HG02798 (cell line): ENCODE results near the gene ZMPSTE24.

Experiments used
- ATAC-seq: cut with Tn5 transposase; IDR thresholded peaks from one replicate; pipeline ENCODE4 v1.9.1; 2021; ENCODE audit warnings: mild to moderate bottlenecking; ENCODE audit not compliant: unreplicated experiment, poor library complexity

The ZMPSTE24 gene

DNA sequence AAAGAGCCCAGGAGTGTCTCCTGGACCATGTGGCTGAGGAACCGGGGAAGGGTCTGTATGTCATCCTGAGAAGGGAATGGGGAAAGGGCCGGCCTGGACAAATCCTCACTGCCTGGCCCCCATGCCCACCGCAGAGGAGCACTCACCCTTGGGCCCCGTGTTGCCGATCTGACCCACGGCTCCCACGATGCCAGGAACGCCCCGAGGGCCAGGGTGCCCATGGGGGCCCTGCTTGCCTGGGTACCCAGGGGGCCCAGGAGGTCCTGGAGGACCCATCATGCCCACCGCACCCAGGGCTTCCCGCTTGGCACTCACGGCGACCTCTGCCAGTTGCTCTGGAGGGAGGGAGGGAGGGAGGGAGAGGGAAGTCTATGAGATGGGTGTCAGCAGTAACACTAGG lies 44.4 kb downstream of the ZMPSTE24 start:
- ATAC-seq, result no peak

DNA sequence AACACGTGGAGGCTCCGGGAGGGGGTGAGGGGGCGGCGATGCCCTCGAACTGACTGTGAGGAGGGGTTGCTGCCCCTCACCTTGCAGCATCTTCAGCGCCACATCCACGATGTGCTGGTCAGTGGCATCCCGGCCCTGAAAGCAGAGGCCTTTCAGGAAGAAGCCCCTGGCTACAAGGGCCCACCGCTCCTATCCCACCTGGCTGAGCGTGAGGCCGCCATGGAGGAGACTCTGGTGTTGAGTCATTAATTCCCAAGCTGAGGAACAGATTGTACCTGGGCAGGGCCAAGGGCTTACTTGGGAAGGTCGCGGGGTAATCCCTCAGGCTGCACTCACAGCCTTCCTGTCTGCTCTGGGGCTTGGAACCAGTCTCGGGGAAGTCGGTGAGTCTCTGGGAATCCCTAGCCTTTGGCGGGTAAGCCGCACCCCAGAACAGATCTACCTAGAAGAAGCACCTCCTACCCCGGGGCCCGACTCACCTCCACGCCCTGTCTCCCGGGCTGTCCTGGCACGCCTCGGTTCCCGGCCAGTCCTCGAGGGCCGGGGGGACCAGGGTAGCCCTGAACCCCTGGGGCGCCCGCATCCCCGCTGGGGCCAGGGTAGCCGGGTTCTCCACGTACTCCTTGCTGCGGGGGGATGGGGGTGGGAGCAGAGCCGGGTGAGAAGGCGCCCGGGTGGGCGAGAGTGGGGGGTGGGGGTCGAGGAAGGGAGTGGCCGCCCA lies 45.2 kb downstream of the ZMPSTE24 start:
- ATAC-seq, result no peak

DNA sequence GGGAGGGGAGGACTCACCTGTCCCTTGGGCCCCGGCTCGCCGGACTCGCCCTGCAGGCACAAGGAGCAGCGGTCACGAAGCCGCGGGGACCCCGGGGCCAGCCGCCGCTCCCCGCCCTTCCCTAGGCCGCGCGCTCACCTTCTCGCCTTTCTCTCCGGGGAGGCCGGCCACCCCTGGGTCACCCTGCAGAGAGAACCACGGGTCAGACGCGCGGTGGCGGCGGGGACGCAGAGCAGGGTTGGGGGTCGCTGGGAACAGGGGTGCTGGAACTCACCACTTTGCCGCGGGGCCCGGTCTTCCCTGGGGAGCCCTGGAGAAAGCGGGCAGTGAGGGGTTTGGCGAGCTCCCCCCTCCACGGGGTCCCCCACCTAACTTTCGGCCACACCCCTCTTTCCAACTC lies 45.8 kb downstream of the ZMPSTE24 start:
- ATAC-seq, result no peak

DNA sequence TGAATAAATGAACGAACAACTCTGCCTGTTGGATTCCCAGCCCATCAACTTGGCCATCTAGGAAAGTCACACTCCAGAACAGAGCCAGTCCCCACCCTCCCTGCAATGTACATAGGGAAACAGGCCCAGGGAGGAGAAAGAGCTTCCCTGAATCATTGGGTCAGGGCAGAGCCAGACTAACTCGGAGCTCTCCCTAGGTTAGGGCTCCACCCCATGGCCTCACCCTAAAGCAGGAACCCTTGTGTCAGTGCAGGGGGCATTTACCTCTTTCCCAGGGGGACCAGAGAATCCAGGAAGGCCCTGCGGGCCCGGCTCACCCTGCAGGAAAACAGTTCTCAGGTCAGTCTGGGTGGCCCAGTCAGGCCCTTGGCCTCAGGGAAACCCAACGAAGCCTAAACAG lies 47.4 kb downstream of the ZMPSTE24 start:
- ATAC-seq, result no peak

DNA sequence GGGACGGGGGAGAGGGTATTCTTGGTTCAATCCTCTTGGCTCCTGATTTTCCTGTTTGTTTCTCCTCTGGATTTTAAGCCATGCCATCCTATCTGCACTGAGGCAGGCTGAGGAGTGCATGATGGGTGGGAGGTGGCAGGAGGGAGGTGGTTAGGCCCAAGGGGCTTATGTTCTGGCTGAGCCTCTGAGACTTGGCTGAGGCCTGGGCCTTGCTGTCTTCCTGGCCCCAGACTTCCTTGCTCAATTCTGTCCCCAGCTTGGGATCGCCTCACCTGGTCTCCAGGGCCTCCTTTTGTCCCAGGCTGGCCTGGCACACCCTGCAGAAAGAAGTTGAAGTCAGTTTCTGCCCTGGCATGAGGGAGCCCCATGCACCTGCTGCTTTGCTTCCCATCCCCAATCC lies 47.8 kb downstream of the ZMPSTE24 start:
- ATAC-seq, result no peak

DNA sequence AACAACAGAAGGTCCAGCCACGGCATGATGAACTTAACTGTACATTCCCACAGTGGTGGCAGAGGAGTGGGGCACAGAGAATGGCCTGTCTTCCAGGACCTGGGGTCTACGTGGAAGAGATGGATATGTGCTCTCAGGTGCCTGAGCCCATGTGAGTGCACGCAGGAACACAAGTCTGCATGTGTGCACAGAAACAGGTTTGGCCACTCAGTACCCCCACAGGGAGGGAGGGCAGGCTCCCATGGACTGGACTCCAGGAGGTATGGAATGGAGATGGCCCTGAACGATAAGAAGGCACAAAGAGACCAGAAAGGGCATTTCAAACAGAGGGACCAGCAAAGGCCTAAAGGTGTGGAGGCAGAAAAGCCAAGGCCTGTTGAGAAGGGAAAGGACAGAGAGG lies 48.3 kb downstream of the ZMPSTE24 start:
- no peak for ATAC-seq

DNA sequence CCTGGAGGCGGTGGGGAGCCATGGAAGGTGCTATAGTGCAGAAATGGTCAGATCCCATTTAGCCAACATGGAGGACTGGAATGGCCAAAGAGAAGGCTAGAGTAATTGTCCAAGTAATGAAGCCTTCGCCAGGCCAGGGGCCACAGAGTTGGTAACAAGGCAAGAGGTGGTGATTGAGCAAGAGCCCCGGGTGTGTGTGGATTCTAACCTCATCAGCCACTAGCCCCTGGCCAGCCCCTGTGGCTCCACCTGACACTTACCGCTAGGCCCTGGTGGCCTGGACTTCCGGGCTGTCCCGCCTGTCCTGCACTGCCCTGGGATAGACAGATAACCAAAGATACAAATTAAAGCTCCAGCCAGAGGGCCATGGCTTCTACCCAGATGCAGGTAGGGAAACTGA lies 49.1 kb downstream of the ZMPSTE24 start:
- no peak for ATAC-seq

DNA sequence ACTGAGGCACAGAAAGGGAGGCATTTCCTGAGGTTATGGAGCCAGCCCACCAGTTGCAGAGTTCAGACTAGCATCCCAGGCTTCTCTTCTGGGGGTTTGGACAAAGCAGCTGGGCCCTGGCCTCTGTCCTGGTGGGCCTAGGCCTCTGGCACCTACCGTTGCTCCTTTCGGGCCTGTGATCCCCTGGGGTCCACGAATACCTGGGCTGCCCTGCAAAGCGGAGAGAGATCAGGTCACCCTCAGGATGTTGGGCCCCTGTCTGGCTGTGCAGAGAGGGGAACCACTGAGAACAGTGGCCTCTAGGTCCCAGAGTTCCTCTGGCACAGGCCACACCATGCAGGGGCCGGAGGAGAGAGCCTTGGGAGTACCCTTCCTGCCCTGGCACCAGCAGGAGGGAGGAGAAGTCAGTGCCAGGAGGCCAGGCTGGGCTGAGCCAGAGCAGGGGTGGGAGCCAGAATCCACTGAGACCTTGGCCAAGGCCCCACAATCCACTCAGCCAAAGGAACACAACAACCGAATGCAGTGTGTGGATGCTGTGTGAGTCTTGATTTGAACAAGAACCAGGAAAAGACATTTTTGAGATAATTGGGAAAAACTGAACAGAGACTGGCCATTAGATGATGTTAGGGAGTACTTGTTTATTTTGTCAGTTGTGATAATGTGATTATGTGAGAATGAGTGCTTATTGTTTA lies 50.1 kb downstream of the ZMPSTE24 start:
- no peak for ATAC-seq

DNA sequence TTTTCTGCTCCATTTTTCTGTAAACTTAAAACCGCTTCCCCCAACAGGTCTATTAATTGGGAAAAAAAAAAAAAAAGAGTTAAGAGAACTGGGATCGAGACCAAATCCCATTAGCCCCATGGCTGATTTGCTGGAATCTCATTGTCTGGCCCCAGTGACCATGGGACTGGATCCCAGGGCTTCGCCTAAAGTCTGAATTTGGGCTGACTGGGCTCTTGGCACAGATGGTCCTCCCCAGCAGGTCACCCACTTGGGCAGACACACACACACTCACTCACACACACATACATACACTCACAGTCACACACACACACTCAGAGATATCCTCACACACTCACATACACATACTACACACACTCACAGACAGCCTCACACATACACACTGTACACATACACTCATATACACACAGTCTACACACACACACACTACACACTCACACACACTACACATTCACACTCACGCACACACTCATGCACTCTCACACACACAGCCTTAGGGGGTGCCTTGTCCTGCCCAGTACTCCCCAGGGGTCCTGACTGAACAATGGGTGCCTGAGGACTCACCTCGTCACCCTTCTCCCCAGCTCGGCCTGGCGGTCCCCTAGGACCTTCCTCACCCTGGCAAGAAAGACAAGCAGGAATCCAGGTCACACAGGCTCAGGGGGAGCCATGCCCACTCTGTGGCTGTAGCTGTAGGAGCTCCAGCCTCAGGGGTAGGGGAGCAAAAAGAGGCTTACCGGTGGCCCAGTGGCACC lies 51.5 kb downstream of the ZMPSTE24 start:
- ATAC-seq, result no peak

DNA sequence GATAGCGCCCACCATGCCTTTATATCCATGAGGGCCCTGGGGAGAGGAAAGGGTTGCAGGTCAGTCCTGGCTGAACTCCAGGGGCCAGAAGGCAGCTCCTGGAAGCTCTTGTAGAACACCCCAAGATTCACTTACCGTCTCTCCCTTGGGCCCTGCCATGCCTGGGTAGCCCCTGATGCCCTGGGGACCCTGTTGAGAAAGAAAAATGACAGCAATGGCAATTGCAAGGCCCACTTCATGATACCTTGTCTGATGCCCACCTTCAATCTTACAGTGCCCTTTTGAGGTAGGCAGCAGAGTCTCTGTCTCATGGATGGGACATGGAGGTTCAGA lies 52.1 kb downstream of the ZMPSTE24 start:
- ATAC-seq, result no peak

DNA sequence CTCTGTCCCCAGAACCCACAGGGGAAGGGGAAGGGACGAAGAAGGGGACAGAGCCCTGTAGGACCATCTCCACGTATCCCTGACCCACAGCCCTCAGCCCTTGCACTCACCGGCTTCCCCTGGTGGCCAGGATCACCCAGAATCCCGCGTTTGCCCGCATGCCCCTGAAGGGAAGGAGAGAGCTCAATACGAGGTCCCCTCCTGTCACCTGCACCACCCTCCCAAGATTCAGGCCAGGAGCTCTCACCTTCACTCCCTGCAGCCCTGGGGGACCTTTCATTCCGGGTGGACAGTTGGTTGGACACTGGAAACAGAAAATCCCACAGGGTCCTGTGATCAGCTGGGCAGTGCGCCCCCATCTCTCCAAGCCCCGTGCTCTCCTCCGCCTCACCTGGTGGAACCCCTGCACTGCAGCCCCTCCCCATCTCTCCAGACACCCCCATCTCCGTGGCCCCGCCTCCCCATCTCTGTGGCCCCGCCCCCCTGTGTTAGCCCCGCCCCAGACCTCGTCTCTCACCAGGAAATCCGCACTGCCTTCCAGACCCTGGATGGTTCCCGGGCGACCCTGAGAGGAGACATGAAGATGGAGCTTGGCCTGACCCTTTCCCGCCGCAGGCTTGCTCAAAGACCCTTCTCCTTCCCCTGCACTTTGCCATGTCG lies 53.1 kb downstream of the ZMPSTE24 start:
- no peak for ATAC-seq

DNA sequence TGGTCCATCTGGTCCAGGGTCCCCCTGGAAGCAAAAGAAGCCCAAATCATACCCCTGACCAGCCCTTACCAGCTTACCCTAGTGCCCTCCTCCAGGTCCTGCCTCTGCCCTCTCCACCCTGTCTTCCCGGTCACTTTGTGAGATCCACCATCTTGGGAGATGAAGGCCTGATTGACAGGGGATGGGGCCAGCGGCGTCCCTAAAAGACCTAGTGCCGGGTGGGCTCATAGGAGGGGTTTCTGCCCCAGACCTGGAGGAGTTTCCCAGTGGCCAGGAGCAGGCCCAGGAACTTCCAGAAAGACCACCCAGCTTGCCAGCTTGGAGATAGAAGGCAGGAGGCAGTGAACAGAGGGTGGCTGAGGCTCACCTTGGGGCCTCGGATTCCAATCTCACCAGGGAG lies 53.7 kb downstream of the ZMPSTE24 start:
- ATAC-seq, result no peak

DNA sequence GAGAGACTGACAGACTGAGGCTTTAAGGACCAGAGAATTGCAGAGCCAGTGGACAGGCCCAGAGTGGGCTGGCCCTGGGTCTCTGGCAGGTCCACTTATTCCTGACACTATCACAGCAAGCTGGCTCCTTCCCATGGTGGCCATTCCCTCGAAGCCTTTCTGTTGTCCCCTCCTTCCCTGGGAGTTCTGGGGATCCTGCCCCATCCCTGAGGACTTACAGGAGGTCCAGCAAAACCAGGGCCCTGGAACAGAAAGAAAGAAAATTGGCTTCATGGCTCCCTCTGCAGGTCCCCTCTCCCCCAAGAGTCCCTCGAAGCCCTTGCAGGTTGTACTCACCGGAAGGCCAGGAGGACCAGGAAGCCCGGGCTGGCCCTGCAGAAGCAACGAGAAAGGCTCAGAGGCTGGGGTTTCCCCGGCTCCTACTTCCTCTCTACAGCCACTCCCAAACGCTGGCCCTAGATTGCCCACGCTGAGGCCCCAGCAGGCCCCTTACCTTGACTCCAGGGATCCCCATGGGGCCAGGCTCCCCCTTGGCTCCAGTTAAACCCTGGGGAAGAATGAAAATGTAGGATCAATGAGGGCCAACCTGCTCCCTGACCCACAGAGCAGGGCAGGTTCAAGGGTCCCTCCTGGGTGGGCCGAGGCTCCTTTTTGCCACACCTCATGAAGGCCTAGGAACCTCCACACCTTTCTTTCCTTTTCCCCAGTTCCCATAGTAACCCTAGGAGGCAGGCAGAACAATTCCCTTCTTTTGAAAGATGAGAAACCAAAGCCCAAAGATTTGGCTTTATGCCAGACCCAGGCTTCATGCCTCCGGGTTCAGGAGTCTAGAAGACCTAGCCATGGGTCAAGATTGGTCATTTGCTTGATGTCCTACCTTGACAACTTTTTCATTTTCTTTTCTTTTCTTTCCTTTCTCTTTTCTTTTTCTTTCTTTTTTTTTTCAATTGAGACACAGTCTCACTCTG lies 54.5 kb downstream of the ZMPSTE24 start:
- ATAC-seq, result peak; percentile 55

DNA sequence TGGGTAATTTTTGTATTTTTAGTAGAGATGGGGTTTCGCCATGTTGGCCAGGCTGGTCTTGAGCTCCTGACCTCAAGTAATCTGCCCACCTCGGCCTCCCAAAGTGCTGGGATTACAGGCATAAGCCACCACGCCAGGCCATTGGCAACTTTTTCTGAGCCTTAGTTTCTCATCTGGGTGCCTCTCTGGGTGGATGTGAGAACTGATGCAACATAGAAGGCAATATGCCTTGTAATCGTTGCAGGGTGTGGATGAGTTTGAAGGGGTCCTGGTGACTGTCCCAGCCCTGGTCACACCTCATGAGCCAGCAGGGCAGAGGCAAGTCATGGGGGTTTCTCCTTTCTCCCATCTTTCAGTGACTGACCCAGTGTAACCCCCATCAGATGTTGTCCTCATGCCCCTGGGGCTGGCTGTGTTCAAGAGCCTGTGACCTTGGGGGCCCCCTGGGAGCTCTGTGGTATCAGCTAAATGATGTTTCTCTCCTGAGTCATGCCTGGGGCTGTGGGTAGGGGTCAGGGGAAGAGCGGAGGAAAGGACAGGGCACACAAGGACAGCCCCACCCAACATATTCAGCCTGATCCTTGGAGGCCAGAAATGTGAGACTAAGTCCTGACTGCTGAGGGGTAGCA lies 55.4 kb downstream of the ZMPSTE24 start:
- ATAC-seq, result no peak

DNA sequence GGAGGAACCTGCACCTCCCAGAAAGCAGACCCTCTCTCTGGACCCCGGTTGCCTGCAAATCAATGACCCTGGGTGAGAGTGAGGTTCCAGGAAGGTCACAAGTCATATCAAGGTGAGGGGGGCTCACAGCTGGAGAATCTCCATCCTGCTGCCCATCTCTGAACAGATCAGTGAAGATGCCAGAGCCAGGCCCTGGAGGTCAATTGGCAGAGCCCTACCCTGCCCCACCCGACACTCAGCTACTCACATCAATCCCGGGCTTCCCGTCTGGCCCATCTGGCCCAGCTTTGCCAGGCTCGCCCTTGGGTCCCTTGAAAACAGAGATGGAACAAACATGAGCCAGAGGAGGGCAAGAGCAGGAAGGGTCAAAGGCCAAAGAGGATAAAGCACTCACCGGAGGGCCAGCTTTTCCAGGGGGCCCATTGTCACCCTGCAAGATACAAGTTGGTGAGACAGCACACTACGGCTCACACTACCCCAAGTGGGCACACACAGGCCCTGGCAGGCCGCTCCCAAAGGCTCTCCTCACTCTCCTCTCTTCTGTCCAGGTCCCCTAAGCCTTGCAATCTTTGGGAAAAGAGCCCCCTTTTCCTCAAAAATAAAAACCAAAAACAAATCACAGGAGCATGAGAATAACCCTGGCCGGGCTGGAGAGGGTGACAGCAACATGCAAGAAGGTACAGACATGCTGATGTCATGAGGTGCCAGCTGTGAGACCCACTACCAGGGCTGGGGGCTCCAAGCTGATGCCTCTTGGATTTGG lies 56.1 kb downstream of the ZMPSTE24 start:
- no peak for ATAC-seq

DNA sequence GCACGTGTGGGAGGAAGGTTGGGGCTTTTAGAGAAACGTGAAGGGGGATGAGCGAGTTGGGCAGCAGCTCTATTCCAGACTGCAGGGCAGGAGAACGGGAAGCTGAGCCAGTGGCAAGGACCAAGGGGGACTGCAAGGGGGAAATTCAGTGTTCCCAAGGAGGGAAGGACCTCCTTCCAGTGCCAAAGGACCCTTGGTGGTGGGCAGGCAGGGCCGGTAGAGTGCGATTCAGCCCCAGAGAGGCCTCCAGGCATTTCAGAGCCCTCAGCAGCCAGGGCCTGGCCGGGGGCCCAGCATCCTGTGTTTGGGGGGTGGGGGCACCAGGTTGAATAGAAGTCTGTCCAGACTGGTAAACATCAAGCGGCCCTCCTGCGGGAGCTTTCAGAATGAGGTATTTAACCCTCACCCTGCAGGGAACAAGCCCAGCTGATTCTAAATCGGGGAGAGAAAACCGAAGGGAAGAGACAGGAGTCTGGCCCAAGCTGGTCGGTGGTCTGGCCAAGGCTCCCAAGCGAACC lies 56.7 kb downstream of the ZMPSTE24 start:
- ATAC-seq, result no peak

DNA sequence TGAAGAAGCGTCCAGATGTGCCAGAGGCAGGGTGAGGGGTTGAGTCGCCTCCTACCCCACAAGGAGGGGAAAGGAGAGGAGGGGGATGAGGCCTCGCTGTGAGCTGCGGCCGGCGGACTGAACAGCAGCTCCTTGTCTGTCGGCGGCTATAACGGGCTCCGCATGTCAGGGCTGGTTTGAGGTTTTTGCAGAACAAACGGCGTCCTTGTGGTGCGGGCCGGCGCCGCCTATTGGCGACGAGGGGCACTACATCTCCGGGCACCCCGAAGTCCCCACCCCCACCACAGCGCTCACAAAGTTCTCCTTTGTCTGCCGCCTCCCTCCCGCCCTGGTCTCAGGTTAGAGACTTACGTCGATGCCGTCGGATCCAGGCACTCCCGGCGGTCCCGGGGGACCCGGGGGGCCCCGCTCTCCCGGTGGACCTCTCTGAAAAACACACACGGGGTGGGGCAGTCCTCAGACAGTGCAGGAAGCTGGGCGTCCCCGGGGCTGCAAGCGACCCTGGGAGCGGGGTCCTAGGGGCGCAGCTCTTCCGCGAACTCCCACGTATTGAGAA lies 57.3 kb downstream of the ZMPSTE24 start:
- peak; percentile 52 for ATAC-seq
